Liver (tissue), 9 donors: Measurements from ENCODE around the gene ABHD16B. TPM values are rescaled to one million over a fixed set of nuclear protein-coding genes. Genes with fewer than 3 reads are reported as not detected.
A peak's percentile ranks its signal among the peaks of the same experiment; 100 is the strongest.

Experiments used
- DNase-seq: peaks from one replicate; pipeline ENCODE4 v3.0.0-alpha.2; 2017; ENCODE audit warnings: low spot score
- H3K27ac ChIP-seq, 2 donors: one replicate each; pipeline ENCODE4 v1.7.0; 2013; ENCODE audit warnings: inconsistent platforms in 2 of 2, low read length in 2 of 2, control low read depth in 1 of 2, low read depth in 1 of 2, mild to moderate bottlenecking in 1 of 2
- H3K27me3 ChIP-seq, 4 donors: one replicate each; pipeline versions ENCODE4 v1.6.1 to v1.7.0; 2013; ENCODE audit warnings: low read length in 3 of 4, inconsistent platforms in 1 of 4, mild to moderate bottlenecking in 1 of 4, moderate library complexity in 1 of 4; ENCODE audit not compliant: control insufficient read depth in 4 of 4, insufficient read depth in 4 of 4
- H3K36me3 ChIP-seq, 4 donors: one replicate each; pipeline versions ENCODE4 v1.6.1 to v1.7.0; 2013; ENCODE audit warnings: low read length in 3 of 4, mild to moderate bottlenecking in 3 of 4, low read depth in 1 of 4, moderate library complexity in 1 of 4; ENCODE audit not compliant: control insufficient read depth in 4 of 4, insufficient read depth in 3 of 4
- H3K4me1 ChIP-seq, 4 donors: one replicate each; pipeline versions ENCODE4 v1.6.1 to v1.7.0; 2013; ENCODE audit warnings: low read length in 3 of 4, mild to moderate bottlenecking in 3 of 4, moderate library complexity in 1 of 4; ENCODE audit not compliant: control insufficient read depth in 4 of 4, insufficient read depth in 4 of 4
- H3K4me3 ChIP-seq, 3 donors: one replicate each; pipeline versions ENCODE4 v1.6.1 to v1.7.0; 2013; ENCODE audit warnings: low read length in 3 of 3, control low read depth in 1 of 3, low read depth in 1 of 3, mild to moderate bottlenecking in 1 of 3
- H3K9ac ChIP-seq, 2 donors: one replicate each; pipeline ENCODE4 v1.7.0; 2013; ENCODE audit warnings: low read length in 2 of 2, mild to moderate bottlenecking in 2 of 2, moderate library complexity in 2 of 2, control low read depth in 1 of 2, low read depth in 1 of 2
- H3K9me3 ChIP-seq, 4 donors: one replicate each; pipeline versions ENCODE4 v1.6.1 to v1.7.0; 2013; ENCODE audit warnings: low read length in 3 of 4; ENCODE audit not compliant: control insufficient read depth in 4 of 4
- EGR1 ChIP-seq, 2 donors: IDR thresholded peaks; 2 replicates each; pipeline ENCODE4 v1.6.1; 2016 to 2018; ENCODE audit warnings: antibody characterized with exemption in 2 of 2, low read depth in 2 of 2
- FOXA1 ChIP-seq: IDR thresholded peaks from 2 replicates; pipeline ENCODE4 v1.6.1; 2016; ENCODE audit warnings: antibody characterized with exemption
- HNF4A ChIP-seq, 2 donors: conservative IDR thresholded peaks; 2 replicates each; pipeline ENCODE4 v1.6.1; 2016; ENCODE audit warnings: antibody characterized with exemption in 2 of 2, mild to moderate bottlenecking in 2 of 2
- NR2F2 ChIP-seq: IDR thresholded peaks from 2 replicates; pipeline ENCODE4 v1.6.1; 2016; ENCODE audit warnings: antibody characterized with exemption
- RAD21 ChIP-seq, 2 donors: IDR thresholded peaks; 2 replicates each; pipeline ENCODE4 v1.6.1; 2016; ENCODE audit warnings: antibody characterized with exemption in 2 of 2, mild to moderate bottlenecking in 2 of 2
- RXRA ChIP-seq, 2 donors: IDR thresholded peaks; 2 replicates each; pipeline ENCODE4 v1.6.1; 2017 to 2018; ENCODE audit warnings: antibody characterized with exemption in 2 of 2, mild to moderate bottlenecking in 1 of 2
- SP1 ChIP-seq: IDR thresholded peaks from 2 replicates; pipeline ENCODE4 v1.6.1; 2018; ENCODE audit warnings: antibody characterized with exemption, mild to moderate bottlenecking
- YY1 ChIP-seq: IDR thresholded peaks from 2 replicates; pipeline ENCODE4 v1.6.1; 2016; ENCODE audit warnings: antibody characterized with exemption, mild to moderate bottlenecking
- ZBTB33 ChIP-seq: IDR thresholded peaks from 2 replicates; pipeline ENCODE4 v1.6.1; 2016; ENCODE audit warnings: antibody characterized with exemption
- WGBS: extraction: QIAGEN DNeasy Blood & Tissue Kit; methylation state at CpG from one replicate; pipeline ENCODE4 v1.1.7; 2013; 5-methylcytosine and 5-hydroxymethylcytosine counted together
- polyA plus RNA-seq, 2 donors: library from polyadenylated mRNA; stranded (reverse) in 1 of 2; unstranded in 1 of 2; fragments of 200-250 nt in 1 of 2; fragments of >200 nt in 1 of 2; fragmentation: Nextera tagmentation in 1 of 2; extraction: Ambion mirVana in 1 of 2; gene quantifications; one replicate each; pipeline versions ENCODE4 v1.2.1 to v1.2.3, GENCODE V29; 2013 to 2015
- total RNA-seq, 2 donors: library from RNA; depleted of rRNA; stranded (reverse); fragments of >200 nt; gene quantifications; one replicate each; pipeline ENCODE4 v1.2.3, GENCODE V29; 2014
- TF ChIP-seq, protein P1 (sequence below): IDR thresholded peaks from 2 replicates; pipeline ENCODE4 v1.6.1; 2016; ENCODE audit warnings: antibody characterized with exemption
- TF ChIP-seq, protein P2 (sequence below): fragments of 150-350 bp; IDR thresholded peaks from 2 replicates; pipeline ENCODE4 v1.5.1; 2017; ENCODE audit warnings: improper control_type of control experiment, low read depth, low read length; ENCODE audit not compliant: missing input control
- TF ChIP-seq, protein P3 (sequence below): IDR thresholded peaks from 2 replicates; pipeline ENCODE4 v1.6.1; 2016; ENCODE audit warnings: antibody characterized with exemption, mild to moderate bottlenecking
- donor health status: healthy.
- donor health status: healthy.
- donor health status: healthy.
- donor health status: healthy.
- donor health status: healthy.

The ABHD16B gene
- total and polyA plus RNA-seq, 4 donors: 0.10 TPM; not detected in 3

DNA sequence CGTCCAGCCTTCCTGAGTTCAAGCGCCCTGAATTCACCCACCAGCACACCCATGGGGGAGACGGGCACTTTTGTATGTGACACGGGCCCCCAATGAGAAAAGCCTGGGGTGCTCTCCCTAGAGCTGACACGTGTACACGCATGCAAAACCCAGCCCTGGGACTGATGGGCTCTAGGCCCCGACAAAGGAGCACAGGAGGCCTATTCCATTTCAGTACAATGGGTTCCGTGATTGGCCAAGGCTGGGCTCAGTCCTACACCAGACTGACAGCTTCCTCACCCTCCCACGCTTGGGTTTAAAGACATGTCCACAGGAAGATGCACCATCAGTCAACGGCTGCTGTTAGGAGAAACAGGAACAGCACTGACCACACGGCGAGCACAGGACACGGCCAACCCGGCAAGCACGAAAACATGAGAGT lies 39.0 kb upstream of the ABHD16B start (continued):
- TF ChIP-seq, protein P1, sequence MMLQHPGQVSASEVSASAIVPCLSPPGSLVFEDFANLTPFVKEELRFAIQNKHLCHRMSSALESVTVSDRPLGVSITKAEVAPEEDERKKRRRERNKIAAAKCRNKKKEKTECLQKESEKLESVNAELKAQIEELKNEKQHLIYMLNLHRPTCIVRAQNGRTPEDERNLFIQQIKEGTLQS: no peak
- TF ChIP-seq HNF4A (conservative IDR thresholded peaks at IDR 0.05) (no peak), RAD21 (IDR thresholded peaks at IDR 0.05) (no peak), NR2F2 (no peak)
- TF ChIP-seq, protein P2, sequence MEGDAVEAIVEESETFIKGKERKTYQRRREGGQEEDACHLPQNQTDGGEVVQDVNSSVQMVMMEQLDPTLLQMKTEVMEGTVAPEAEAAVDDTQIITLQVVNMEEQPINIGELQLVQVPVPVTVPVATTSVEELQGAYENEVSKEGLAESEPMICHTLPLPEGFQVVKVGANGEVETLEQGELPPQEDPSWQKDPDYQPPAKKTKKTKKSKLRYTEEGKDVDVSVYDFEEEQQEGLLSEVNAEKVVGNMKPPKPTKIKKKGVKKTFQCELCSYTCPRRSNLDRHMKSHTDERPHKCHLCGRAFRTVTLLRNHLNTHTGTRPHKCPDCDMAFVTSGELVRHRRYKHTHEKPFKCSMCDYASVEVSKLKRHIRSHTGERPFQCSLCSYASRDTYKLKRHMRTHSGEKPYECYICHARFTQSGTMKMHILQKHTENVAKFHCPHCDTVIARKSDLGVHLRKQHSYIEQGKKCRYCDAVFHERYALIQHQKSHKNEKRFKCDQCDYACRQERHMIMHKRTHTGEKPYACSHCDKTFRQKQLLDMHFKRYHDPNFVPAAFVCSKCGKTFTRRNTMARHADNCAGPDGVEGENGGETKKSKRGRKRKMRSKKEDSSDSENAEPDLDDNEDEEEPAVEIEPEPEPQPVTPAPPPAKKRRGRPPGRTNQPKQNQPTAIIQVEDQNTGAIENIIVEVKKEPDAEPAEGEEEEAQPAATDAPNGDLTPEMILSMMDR: no peak

DNA sequence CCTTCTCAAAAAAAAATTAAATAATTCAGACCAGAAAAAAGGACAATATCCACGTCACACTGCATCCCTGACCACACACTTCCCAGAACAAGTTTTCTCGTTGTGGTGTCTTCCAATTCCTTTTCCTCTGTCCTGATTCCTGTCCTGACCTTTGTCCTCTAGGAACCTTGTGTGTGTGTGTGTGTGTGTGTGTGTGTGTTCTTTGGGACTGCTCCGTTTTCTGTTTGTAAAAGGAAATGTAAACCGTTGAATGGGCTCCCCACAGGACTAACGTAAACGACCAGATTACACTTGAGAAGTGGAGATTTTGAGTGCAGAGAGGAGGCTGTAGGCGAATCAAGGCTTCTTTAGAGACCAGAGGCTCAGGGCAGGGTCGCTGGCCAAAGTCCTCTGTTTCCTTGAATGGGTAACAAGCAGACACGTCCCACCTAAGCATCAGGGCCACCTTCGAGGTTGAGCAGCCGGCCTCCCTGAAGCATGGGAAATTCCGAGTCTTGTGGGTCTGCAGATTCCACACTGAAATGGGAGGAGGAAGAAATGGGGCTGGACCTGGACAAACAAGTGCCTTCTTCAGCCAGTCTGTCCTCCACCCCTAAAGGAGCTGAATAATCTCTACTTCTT lies 37.5 kb upstream of the ABHD16B start:
- no peaks in the 10 kb centered on the region for H3K36me3 ChIP-seq
- no peak for DNase-seq
- TF ChIP-seq NR2F2 (peak; percentile 92), SP1 (peak; percentile 35), RXRA (IDR thresholded peaks at IDR 0.05) (peak; percentile 53 to 56), YY1 (no peak)
- no peaks in the 10 kb centered on the region for H3K4me1 ChIP-seq
- no peak overlapping the region for H3K9ac ChIP-seq
- WGBS: 44% methylated on average over 12 of the region's 12 CpGs
- no peak overlapping the region for H3K27ac ChIP-seq
- no peak overlapping the region for H3K4me3 ChIP-seq
- no peaks in the 10 kb centered on the region for H3K9me3 ChIP-seq
- H3K27me3 ChIP-seq: no peaks in the 10 kb centered on the region

GRCh38 chr20:63825331-63826118 lies 35.8 kb upstream of the ABHD16B start:
- Histone ChIP-seq H3K9ac (no peak overlapping the region), H3K36me3 (no peaks in the 10 kb centered on the region), H3K4me1 (peaks cover 0 to 7% (median 2%) of the 10 kb centered on the region in 4 donors), H3K9me3 (no peaks in the 10 kb centered on the region), H3K27me3 (no peaks in the 10 kb centered on the region), H3K4me3 (no peak overlapping the region), H3K27ac (no peak overlapping the region)
- WGBS: 89% methylated on average over 25 of the region's 25 CpGs
- DNase-seq: no peak
- TF ChIP-seq FOXA1: no peak
- TF ChIP-seq, protein P1: no peak
- TF ChIP-seq, protein P3, sequence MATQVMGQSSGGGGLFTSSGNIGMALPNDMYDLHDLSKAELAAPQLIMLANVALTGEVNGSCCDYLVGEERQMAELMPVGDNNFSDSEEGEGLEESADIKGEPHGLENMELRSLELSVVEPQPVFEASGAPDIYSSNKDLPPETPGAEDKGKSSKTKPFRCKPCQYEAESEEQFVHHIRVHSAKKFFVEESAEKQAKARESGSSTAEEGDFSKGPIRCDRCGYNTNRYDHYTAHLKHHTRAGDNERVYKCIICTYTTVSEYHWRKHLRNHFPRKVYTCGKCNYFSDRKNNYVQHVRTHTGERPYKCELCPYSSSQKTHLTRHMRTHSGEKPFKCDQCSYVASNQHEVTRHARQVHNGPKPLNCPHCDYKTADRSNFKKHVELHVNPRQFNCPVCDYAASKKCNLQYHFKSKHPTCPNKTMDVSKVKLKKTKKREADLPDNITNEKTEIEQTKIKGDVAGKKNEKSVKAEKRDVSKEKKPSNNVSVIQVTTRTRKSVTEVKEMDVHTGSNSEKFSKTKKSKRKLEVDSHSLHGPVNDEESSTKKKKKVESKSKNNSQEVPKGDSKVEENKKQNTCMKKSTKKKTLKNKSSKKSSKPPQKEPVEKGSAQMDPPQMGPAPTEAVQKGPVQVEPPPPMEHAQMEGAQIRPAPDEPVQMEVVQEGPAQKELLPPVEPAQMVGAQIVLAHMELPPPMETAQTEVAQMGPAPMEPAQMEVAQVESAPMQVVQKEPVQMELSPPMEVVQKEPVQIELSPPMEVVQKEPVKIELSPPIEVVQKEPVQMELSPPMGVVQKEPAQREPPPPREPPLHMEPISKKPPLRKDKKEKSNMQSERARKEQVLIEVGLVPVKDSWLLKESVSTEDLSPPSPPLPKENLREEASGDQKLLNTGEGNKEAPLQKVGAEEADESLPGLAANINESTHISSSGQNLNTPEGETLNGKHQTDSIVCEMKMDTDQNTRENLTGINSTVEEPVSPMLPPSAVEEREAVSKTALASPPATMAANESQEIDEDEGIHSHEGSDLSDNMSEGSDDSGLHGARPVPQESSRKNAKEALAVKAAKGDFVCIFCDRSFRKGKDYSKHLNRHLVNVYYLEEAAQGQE: no peak
- TF ChIP-seq SP1: no peak
- no peak for TF ChIP-seq YY1
- no peak for TF ChIP-seq EGR1 (IDR thresholded peaks at IDR 0.05; ENCODE audit: low read depth in 2 of 2)
- no peak for TF ChIP-seq ZBTB33
- no peak for TF ChIP-seq HNF4A (conservative IDR thresholded peaks at IDR 0.05)
